Chondrocyte (in vitro differentiated cells): ENCODE results near the gene MAFG. TPM values are rescaled to one million over a fixed set of nuclear protein-coding genes. Genes with fewer than 3 reads are reported as not detected.
A peak's percentile ranks its signal among the peaks of the same experiment; 100 is the strongest.

Experiments
- DNase-seq: peaks from one replicate; pipeline ENCODE4 v3.0.0; 2021; ENCODE audit warnings: mixed read lengths, low spot score
- H3K27ac Mint-ChIP-seq: one replicate; pipeline ENCODE4 v1.8.0; 2021; ENCODE audit warnings: mild to moderate bottlenecking, moderate library complexity, mixed read lengths; ENCODE audit not compliant: unreplicated experiment
- H3K27me3 Mint-ChIP-seq: 2 replicates; pipeline ENCODE4 v1.8.0; 2021; ENCODE audit warnings: low read depth, mixed read lengths
- H3K36me3 Mint-ChIP-seq: 2 replicates; pipeline ENCODE4 v1.8.0; 2021; ENCODE audit warnings: low read depth, mixed read lengths
- H3K4me1 Mint-ChIP-seq: 2 replicates; pipeline ENCODE4 v1.8.0; 2021; ENCODE audit warnings: low read depth, mild to moderate bottlenecking, mixed read lengths
- H3K4me3 Mint-ChIP-seq: one replicate; pipeline ENCODE4 v1.8.0; 2021; ENCODE audit warnings: mild to moderate bottlenecking, moderate library complexity, mixed read lengths; ENCODE audit not compliant: unreplicated experiment
- H3K9me3 Mint-ChIP-seq: 2 replicates; pipeline ENCODE4 v1.8.0; 2021; ENCODE audit warnings: low read depth, mixed read lengths
- CTCF ChIP-seq: fragments of 200-600 bp; sonication (generic); IDR thresholded peaks from 2 replicates; pipeline ENCODE4 v1.5.0; 2021; ENCODE audit warnings: antibody characterized with exemption, mild to moderate bottlenecking, moderate library complexity
- total RNA-seq: library from RNA; stranded (reverse); gene quantifications from 3 replicates; pipeline ENCODE4 v1.2.1, GENCODE V29; 2021

MAFG gene
- total RNA-seq, 1 donor from 2014 or later, result 38.1 TPM

DNA sequence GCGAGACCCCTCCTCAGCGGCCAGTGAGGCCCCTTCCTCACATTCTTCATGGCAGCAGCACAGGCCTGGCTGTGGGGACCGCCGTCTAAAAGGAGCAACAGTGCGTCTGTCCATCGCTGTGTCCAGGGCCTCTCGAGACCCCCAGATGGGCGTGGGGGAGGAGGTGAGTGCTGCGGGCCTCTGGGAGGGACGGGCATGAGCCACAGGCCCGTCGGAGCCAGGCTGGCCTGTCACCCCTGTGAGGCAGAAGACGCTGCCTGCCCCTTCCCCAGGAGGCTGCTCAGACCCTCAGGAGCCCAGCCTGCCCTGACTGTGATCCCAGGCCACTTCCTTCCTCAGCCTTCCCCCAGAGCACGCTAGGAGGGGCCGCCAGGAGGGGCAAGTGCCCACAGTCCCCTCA lies 11.7 kb upstream of the MAFG start:
- Mint-ChIP-seq H3K27ac (no peak overlapping the region), H3K4me3 (no peak overlapping the region), H3K9me3 (no peaks in the 10 kb centered on the region), H3K36me3 (peaks cover 2% of the 10 kb centered on the region), H3K4me1 (peaks cover 23% of the 10 kb centered on the region), H3K27me3 (no peaks in the 10 kb centered on the region)
- peak; percentile 75 for DNase-seq
- TF ChIP-seq CTCF, result no peak

DNA sequence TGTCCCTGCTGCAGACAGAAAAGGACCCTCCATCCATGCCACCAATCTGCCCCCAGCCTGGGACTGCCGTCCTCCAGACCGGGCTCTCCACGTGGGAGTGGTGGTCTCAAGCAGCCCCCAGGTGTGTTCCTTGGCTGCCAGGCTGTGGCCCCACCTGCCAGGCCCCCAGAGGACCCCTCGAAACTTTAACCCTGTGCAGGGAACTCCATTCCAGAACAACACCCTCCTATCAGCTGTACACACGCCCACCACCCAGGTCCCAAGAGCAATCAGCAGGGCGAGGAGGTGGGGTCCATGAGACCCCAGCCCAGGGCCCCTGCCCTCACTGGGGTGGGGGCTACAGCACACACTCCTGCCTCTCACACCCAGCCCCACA lies 8.2 kb upstream of the MAFG start:
- DNase-seq, result no peak
- H3K27ac Mint-ChIP-seq, result peak overlapping the region; percentile 51
- no peaks in the 10 kb centered on the region for H3K27me3 Mint-ChIP-seq
- H3K36me3 Mint-ChIP-seq, result peaks cover 10% of the 10 kb centered on the region
- H3K9me3 Mint-ChIP-seq, result no peaks in the 10 kb centered on the region
- TF ChIP-seq CTCF, result no peak
- H3K4me1 Mint-ChIP-seq, result peaks cover 25% of the 10 kb centered on the region
- H3K4me3 Mint-ChIP-seq, result peak overlapping the region; percentile 92

DNA sequence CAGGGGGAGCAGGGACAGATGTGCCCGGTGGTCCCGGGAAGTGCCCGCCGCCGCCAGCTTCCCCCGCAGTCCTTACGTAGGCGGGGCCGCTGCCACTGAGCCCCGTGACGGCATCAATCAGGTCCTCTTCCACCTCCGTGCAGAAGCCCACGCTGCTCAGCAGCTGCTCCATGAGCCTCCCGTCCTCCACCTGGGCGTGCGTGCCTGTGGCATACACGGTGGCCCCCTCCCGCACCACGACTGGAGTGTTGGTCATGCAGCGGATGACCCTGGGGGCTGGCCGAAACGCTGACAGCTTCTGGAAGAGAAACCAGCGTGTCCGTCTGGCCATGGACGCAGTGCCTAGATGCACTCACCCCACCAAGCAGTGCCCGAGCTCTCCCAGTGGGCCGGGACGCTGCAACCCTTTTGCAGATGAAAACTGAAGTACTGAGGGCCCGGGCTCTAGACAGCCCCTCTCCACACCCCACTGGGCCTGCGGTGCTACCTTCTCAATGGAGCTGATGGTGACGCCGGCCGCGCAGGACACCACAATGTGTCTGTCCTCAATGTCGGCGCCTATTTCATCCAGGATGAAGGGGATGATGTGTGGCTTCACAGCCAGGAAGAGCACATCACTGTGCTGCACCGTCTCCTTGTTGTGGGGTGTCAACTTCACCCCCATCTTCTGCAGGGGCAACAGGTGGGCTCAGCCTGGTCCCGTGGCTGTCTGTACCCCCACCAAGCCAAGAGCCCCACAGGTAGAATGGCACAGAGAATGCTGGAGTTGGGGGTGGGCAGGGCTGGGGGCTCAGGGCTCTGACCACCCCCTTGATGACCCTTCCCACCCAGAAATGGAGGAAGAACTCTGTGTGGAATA lies 7.5 kb upstream of the MAFG start:
- DNase-seq, result peak; percentile 91
- Mint-ChIP-seq H3K9me3 (no peaks in the 10 kb centered on the region), H3K27me3 (no peaks in the 10 kb centered on the region), H3K27ac (no peak overlapping the region), H3K4me1 (peaks cover 25% of the 10 kb centered on the region), H3K36me3 (peaks cover 10% of the 10 kb centered on the region), H3K4me3 (peak overlapping the region; percentile 92)
- TF ChIP-seq CTCF, result no peak

DNA sequence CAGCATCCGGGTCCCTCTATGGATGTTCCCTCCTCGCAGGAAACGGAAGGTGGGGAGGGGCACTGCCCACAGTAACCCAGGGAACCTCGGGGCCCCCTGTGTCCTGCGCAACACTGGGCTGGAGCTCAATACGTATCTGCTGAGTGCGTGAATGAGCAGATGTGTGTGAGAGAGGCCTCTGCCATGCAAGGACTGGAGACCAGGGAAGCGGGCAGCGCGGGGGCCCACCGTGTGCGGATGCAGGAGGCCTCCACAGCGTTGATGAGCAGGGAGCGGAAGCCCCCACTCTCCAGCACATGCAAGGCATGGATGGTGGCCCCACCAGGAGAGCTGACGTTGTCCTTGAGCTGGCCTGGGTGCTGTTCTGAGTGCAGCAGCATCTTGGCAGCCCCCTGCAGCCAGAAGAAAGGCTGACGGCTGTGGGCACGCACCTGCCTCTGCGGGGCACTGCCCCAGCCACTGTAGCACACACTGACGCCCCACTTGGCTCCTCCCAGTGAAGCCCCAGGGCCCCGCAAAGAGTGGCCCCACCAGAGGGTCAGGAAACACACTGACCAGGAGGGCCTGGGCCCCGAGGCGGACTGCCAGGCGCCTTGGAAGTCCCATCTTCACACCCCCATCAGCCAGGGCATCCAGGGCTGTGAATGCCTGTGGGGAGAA lies 6.7 kb upstream of the MAFG start:
- Mint-ChIP-seq H3K27ac (peak overlapping the region; percentile 36), H3K27me3 (no peaks in the 10 kb centered on the region), H3K4me1 (peaks cover 25% of the 10 kb centered on the region), H3K9me3 (no peaks in the 10 kb centered on the region), H3K36me3 (peaks cover 10% of the 10 kb centered on the region), H3K4me3 (peak overlapping the region; percentile 4)
- no peak for TF ChIP-seq CTCF
- peak; percentile 81 for DNase-seq

DNA sequence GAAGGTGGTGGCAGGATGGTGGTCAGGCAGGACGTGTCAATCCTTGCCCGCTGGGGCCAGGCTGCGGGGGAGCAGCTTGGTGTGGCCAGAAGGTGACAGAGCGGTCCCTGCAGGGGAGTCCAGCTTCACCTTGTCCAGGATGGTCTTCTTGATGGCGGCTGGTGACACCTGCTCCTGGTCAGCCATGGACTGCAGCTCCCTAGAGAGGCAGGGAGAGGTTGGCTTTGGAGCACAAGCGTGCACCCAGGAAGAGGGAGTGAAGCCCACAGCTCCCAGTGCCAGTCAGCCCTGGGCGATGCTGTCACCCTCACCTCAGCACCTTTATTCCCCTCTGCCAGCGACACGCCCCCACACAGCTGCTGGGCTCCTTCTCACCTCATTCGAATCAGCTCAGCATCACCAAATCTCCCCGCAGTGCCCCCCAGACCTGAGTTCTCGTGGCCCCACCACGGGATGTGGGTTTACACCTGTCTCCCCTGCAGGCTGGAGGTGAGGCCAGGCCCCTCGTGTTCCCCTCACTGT lies 5.7 kb upstream of the MAFG start:
- no peaks in the 10 kb centered on the region for H3K9me3 Mint-ChIP-seq
- peaks cover 30% of the 10 kb centered on the region for H3K4me1 Mint-ChIP-seq
- no peaks in the 10 kb centered on the region for H3K27me3 Mint-ChIP-seq
- H3K27ac Mint-ChIP-seq, result no peak overlapping the region
- peaks cover 10% of the 10 kb centered on the region for H3K36me3 Mint-ChIP-seq
- TF ChIP-seq CTCF, result no peak
- no peak overlapping the region for H3K4me3 Mint-ChIP-seq
- peak; percentile 94 for DNase-seq
